GM23338 (cell line): Measurements from ENCODE around the gene CCR6. TPM values are rescaled to one million over a fixed set of nuclear protein-coding genes. Genes with fewer than 3 reads are reported as not detected.

Experiments used
- CREB1 ChIP-seq: fragments of 250-450 bp; sonication (Bioruptor Pico); IDR thresholded peaks from 2 replicates; pipeline ENCODE4 v1.5.0; 2020; ENCODE audit warnings: low read depth, mild to moderate bottlenecking, moderate library complexity
- ZNF114 ChIP-seq: fragments of 250-450 bp; sonication (Bioruptor Pico); IDR thresholded peaks from 2 replicates; pipeline ENCODE4 v1.5.0; 2020; ENCODE audit warnings: mild to moderate bottlenecking, moderate library complexity
- ZNF331 ChIP-seq: fragments of 250-450 bp; sonication (Bioruptor Pico); IDR thresholded peaks from 2 replicates; pipeline ENCODE4 v1.5.0; 2020; ENCODE audit warnings: low read depth, mild to moderate bottlenecking, moderate library complexity
- polyA plus RNA-seq: library from polyadenylated mRNA; unstranded; fragments of >200 nt; fragmentation: Nextera tagmentation; extraction: Ambion mirVana; gene quantifications from 2 replicates; pipeline ENCODE4 v1.2.1, GENCODE V29; 2016
- total RNA-seq: library from RNA; depleted of rRNA; stranded (reverse); fragments of >200 nt; shearing (Covaris generic); gene quantifications from 2 replicates; pipeline ENCODE4 v1.2.3, GENCODE V29; 2014
- TF ChIP-seq, protein P1 (sequence below): fragments of 250-450 bp; sonication (Bioruptor Pico); IDR thresholded peaks from 2 replicates; pipeline ENCODE4 v1.5.0; 2020; ENCODE audit warnings: mild to moderate bottlenecking, moderate library complexity
- TF ChIP-seq, protein P2 (sequence below): IDR thresholded peaks from 2 replicates; pipeline ENCODE4 v1.6.1; 2016; ENCODE audit warnings: antibody characterized with exemption
- TF ChIP-seq, protein P3 (sequence below): IDR thresholded peaks from one replicate; pipeline ENCODE4 v1.6.1; 2018; ENCODE audit warnings: antibody characterized with exemption; ENCODE audit not compliant: unreplicated experiment

CCR6 gene
- total and polyA plus RNA-seq, 2 experiments from 2014 or later = not detected

DNA sequence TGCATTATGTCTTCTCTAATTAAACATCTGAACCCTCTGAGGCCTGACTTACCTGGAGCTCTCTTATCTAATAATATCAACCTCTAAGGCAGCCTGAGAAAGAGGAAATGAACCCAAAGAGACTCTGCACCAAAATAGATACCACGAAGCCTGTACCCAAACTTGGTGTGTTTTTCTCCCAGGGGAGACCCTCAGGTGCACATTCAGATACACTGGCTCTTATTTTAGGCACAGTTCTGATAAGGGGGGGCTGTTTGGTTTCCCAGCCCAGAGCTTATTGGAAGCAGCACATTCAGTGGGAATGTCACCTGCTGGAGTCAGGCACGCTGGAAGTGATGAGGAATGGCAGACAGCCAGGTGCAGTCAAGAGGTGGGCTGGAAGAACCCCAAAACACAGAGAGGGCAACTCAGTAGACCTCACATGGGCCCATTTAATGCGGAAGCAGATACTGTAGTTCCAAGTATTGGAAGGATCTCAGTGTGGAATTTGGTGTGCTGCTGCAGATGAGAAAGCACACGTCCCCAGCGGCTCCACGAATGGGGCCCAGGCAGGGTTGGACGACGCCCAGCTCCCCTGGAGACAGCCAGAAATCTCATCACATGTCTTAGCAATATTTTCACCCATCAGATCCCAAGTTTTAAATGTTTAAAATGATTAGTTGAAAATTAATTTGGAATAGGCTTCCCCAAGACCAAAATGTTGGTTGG lies 9.7 kb upstream of the CCR6 start (continued):
- TF ChIP-seq, protein P1, sequence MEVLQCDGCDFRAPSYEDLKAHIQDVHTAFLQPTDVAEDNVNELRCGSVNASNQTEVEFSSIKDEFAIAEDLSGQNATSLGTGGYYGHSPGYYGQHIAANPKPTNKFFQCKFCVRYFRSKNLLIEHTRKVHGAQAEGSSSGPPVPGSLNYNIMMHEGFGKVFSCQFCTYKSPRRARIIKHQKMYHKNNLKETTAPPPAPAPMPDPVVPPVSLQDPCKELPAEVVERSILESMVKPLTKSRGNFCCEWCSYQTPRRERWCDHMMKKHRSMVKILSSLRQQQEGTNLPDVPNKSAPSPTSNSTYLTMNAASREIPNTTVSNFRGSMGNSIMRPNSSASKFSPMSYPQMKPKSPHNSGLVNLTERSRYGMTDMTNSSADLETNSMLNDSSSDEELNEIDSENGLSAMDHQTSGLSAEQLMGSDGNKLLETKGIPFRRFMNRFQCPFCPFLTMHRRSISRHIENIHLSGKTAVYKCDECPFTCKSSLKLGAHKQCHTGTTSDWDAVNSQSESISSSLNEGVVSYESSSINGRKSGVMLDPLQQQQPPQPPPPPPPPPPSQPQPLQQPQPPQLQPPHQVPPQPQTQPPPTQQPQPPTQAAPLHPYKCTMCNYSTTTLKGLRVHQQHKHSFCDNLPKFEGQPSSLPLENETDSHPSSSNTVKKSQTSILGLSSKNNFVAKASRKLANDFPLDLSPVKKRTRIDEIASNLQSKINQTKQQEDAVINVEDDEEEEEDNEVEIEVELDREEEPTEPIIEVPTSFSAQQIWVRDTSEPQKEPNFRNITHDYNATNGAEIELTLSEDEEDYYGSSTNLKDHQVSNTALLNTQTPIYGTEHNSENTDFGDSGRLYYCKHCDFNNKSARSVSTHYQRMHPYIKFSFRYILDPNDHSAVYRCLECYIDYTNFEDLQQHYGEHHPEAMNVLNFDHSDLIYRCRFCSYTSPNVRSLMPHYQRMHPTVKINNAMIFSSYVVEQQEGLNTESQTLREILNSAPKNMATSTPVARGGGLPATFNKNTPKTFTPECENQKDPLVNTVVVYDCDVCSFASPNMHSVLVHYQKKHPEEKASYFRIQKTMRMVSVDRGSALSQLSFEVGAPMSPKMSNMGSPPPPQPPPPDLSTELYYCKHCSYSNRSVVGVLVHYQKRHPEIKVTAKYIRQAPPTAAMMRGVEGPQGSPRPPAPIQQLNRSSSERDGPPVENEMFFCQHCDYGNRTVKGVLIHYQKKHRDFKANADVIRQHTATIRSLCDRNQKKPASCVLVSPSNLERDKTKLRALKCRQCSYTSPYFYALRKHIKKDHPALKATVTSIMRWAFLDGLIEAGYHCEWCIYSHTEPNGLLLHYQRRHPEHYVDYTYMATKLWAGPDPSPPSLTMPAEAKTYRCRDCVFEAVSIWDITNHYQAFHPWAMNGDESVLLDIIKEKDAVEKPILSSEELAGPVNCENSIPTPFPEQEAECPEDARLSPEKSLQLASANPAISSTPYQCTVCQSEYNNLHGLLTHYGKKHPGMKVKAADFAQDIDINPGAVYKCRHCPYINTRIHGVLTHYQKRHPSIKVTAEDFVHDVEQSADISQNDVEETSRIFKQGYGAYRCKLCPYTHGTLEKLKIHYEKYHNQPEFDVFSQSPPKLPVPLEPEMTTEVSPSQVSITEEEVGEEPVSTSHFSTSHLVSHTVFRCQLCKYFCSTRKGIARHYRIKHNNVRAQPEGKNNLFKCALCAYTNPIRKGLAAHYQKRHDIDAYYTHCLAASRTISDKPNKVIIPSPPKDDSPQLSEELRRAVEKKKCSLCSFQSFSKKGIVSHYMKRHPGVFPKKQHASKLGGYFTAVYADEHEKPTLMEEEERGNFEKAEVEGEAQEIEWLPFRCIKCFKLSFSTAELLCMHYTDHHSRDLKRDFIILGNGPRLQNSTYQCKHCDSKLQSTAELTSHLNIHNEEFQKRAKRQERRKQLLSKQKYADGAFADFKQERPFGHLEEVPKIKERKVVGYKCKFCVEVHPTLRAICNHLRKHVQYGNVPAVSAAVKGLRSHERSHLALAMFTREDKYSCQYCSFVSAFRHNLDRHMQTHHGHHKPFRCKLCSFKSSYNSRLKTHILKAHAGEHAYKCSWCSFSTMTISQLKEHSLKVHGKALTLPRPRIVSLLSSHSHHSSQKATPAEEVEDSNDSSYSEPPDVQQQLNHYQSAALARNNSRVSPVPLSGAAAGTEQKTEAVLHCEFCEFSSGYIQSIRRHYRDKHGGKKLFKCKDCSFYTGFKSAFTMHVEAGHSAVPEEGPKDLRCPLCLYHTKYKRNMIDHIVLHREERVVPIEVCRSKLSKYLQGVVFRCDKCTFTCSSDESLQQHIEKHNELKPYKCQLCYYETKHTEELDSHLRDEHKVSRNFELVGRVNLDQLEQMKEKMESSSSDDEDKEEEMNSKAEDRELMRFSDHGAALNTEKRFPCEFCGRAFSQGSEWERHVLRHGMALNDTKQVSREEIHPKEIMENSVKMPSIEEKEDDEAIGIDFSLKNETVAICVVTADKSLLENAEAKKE (CRISPR knock-in tag) = no peak
- no peak for TF ChIP-seq CREB1 (CRISPR knock-in tag)
- TF ChIP-seq ZNF114 (CRISPR knock-in tag) = no peak
- TF ChIP-seq, protein P2, sequence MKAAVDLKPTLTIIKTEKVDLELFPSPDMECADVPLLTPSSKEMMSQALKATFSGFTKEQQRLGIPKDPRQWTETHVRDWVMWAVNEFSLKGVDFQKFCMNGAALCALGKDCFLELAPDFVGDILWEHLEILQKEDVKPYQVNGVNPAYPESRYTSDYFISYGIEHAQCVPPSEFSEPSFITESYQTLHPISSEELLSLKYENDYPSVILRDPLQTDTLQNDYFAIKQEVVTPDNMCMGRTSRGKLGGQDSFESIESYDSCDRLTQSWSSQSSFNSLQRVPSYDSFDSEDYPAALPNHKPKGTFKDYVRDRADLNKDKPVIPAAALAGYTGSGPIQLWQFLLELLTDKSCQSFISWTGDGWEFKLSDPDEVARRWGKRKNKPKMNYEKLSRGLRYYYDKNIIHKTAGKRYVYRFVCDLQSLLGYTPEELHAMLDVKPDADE = no peak
- no peak for TF ChIP-seq ZNF331 (CRISPR knock-in tag)
- TF ChIP-seq, protein P3, sequence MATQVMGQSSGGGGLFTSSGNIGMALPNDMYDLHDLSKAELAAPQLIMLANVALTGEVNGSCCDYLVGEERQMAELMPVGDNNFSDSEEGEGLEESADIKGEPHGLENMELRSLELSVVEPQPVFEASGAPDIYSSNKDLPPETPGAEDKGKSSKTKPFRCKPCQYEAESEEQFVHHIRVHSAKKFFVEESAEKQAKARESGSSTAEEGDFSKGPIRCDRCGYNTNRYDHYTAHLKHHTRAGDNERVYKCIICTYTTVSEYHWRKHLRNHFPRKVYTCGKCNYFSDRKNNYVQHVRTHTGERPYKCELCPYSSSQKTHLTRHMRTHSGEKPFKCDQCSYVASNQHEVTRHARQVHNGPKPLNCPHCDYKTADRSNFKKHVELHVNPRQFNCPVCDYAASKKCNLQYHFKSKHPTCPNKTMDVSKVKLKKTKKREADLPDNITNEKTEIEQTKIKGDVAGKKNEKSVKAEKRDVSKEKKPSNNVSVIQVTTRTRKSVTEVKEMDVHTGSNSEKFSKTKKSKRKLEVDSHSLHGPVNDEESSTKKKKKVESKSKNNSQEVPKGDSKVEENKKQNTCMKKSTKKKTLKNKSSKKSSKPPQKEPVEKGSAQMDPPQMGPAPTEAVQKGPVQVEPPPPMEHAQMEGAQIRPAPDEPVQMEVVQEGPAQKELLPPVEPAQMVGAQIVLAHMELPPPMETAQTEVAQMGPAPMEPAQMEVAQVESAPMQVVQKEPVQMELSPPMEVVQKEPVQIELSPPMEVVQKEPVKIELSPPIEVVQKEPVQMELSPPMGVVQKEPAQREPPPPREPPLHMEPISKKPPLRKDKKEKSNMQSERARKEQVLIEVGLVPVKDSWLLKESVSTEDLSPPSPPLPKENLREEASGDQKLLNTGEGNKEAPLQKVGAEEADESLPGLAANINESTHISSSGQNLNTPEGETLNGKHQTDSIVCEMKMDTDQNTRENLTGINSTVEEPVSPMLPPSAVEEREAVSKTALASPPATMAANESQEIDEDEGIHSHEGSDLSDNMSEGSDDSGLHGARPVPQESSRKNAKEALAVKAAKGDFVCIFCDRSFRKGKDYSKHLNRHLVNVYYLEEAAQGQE = no peak
